ENCODE data around the gene TGFBRAP1. TPM values are rescaled to one million over a fixed set of nuclear protein-coding genes. Genes with fewer than 3 reads are reported as not detected.

TGFBRAP1 gene
- total and polyA plus RNA-seq, 4 donors: 1.8 to 10.4 (median 6.8) TPM

DNA sequence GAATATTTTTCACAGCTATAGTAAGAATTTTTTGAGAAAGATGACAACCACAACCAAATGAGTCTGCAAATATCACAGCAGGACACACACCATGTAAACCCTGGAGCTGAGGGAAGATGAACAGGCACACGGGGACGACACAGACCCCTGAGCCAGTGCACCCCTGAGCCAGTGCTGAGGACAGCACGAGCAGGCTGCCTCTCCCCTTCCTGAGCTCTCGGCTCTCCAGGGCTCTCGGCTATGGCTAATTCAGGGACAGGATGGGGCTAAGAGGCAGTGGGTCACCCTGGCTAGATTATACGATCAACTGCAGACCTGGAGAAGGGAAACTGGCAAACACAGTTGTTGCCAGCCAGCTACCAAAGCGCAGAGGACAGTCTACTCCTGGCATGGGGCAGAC, 41.4 kb downstream of the TGFBRAP1 start:
- H3K4me1 ChIP-seq (ENCODE audit: control insufficient read depth in 4 of 4, insufficient read depth in 4 of 4, low read length in 3 of 4): no peaks in the 10 kb centered on the region
- 96% methylated on average over 7 of the region's 7 CpGs for WGBS
- no peak overlapping the region for H3K4me3 ChIP-seq (ENCODE audit: low read depth in 1 of 3, low read length in 3 of 3)
- no peaks in the 10 kb centered on the region for H3K9me3 ChIP-seq (ENCODE audit: control insufficient read depth in 4 of 4, low read length in 3 of 4)
- TF ChIP-seq, protein P1, sequence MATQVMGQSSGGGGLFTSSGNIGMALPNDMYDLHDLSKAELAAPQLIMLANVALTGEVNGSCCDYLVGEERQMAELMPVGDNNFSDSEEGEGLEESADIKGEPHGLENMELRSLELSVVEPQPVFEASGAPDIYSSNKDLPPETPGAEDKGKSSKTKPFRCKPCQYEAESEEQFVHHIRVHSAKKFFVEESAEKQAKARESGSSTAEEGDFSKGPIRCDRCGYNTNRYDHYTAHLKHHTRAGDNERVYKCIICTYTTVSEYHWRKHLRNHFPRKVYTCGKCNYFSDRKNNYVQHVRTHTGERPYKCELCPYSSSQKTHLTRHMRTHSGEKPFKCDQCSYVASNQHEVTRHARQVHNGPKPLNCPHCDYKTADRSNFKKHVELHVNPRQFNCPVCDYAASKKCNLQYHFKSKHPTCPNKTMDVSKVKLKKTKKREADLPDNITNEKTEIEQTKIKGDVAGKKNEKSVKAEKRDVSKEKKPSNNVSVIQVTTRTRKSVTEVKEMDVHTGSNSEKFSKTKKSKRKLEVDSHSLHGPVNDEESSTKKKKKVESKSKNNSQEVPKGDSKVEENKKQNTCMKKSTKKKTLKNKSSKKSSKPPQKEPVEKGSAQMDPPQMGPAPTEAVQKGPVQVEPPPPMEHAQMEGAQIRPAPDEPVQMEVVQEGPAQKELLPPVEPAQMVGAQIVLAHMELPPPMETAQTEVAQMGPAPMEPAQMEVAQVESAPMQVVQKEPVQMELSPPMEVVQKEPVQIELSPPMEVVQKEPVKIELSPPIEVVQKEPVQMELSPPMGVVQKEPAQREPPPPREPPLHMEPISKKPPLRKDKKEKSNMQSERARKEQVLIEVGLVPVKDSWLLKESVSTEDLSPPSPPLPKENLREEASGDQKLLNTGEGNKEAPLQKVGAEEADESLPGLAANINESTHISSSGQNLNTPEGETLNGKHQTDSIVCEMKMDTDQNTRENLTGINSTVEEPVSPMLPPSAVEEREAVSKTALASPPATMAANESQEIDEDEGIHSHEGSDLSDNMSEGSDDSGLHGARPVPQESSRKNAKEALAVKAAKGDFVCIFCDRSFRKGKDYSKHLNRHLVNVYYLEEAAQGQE (IDR thresholded peaks at IDR 0.05): no peak
- TF ChIP-seq, protein P2, sequence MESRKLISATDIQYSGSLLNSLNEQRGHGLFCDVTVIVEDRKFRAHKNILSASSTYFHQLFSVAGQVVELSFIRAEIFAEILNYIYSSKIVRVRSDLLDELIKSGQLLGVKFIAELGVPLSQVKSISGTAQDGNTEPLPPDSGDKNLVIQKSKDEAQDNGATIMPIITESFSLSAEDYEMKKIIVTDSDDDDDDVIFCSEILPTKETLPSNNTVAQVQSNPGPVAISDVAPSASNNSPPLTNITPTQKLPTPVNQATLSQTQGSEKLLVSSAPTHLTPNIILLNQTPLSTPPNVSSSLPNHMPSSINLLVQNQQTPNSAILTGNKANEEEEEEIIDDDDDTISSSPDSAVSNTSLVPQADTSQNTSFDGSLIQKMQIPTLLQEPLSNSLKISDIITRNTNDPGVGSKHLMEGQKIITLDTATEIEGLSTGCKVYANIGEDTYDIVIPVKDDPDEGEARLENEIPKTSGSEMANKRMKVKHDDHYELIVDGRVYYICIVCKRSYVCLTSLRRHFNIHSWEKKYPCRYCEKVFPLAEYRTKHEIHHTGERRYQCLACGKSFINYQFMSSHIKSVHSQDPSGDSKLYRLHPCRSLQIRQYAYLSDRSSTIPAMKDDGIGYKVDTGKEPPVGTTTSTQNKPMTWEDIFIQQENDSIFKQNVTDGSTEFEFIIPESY (IDR thresholded peaks at IDR 0.05): no peak
- TF ChIP-seq JUND (IDR thresholded peaks at IDR 0.05) (no peak), RAD21 (IDR thresholded peaks at IDR 0.05) (no peak), FOXA2 (IDR thresholded peaks at IDR 0.05) (no peak), RXRA (IDR thresholded peaks at IDR 0.05) (no peak)
- H3K9ac ChIP-seq (ENCODE audit: low read depth in 1 of 2, low read length in 2 of 2): no peak overlapping the region
- no peak for DNase-seq (ENCODE audit: low spot score)
- H3K27ac ChIP-seq (ENCODE audit: low read depth in 1 of 2, low read length in 2 of 2): no peak overlapping the region
- no peaks in the 10 kb centered on the region for H3K27me3 ChIP-seq (ENCODE audit: control insufficient read depth in 4 of 4, insufficient read depth in 4 of 4, low read length in 3 of 4)
- peaks cover 16 to 60% (median 36%) of the 10 kb centered on the region in 4 donors for H3K36me3 ChIP-seq (ENCODE audit: control insufficient read depth in 4 of 4, insufficient read depth in 3 of 4, low read depth in 1 of 4, low read length in 3 of 4)

DNA sequence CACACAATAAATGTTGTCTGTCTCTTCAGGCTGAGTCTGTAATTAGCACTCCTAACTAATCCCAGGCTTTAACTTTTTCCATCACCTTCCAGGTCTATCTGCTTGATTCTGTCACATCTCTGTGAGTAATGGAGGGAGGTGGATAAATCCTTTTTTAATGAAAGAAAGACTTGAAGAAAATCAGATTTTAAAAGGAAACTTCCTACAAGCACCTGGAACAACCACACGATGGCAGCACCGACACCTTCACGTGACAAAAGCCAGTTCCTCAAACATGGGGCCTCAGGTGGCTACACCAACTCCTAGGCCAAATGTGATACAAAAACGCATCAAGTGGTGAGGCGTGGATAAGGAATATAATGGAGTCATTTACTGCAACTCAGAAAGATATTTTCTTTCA, 41.8 kb downstream of the TGFBRAP1 start:
- Histone ChIP-seq H3K36me3 (ENCODE audit: control insufficient read depth in 4 of 4, insufficient read depth in 3 of 4, low read depth in 1 of 4, low read length in 3 of 4) (peaks cover 16 to 60% (median 36%) of the 10 kb centered on the region in 4 donors), H3K4me3 (ENCODE audit: low read depth in 1 of 3, low read length in 3 of 3) (no peak overlapping the region), H3K9ac (ENCODE audit: low read depth in 1 of 2, low read length in 2 of 2) (no peak overlapping the region), H3K9me3 (ENCODE audit: control insufficient read depth in 4 of 4, low read length in 3 of 4) (no peaks in the 10 kb centered on the region), H3K4me1 (ENCODE audit: control insufficient read depth in 4 of 4, insufficient read depth in 4 of 4, low read length in 3 of 4) (no peaks in the 10 kb centered on the region), H3K27me3 (ENCODE audit: control insufficient read depth in 4 of 4, insufficient read depth in 4 of 4, low read length in 3 of 4) (no peaks in the 10 kb centered on the region), H3K27ac (ENCODE audit: low read depth in 1 of 2, low read length in 2 of 2) (no peak overlapping the region)
- 66% methylated on average over 5 of the region's 5 CpGs for WGBS
- peak; percentile 40 for DNase-seq (ENCODE audit: low spot score)
- TF ChIP-seq, protein P3, sequence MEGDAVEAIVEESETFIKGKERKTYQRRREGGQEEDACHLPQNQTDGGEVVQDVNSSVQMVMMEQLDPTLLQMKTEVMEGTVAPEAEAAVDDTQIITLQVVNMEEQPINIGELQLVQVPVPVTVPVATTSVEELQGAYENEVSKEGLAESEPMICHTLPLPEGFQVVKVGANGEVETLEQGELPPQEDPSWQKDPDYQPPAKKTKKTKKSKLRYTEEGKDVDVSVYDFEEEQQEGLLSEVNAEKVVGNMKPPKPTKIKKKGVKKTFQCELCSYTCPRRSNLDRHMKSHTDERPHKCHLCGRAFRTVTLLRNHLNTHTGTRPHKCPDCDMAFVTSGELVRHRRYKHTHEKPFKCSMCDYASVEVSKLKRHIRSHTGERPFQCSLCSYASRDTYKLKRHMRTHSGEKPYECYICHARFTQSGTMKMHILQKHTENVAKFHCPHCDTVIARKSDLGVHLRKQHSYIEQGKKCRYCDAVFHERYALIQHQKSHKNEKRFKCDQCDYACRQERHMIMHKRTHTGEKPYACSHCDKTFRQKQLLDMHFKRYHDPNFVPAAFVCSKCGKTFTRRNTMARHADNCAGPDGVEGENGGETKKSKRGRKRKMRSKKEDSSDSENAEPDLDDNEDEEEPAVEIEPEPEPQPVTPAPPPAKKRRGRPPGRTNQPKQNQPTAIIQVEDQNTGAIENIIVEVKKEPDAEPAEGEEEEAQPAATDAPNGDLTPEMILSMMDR (IDR thresholded peaks at IDR 0.05; ENCODE audit: low read depth, low read length, missing input control): peak; percentile 45
- TF ChIP-seq FOXA1 (IDR thresholded peaks at IDR 0.05) (no peak), RAD21 (IDR thresholded peaks at IDR 0.05) (peak; percentile 29 to 68)

DNA sequence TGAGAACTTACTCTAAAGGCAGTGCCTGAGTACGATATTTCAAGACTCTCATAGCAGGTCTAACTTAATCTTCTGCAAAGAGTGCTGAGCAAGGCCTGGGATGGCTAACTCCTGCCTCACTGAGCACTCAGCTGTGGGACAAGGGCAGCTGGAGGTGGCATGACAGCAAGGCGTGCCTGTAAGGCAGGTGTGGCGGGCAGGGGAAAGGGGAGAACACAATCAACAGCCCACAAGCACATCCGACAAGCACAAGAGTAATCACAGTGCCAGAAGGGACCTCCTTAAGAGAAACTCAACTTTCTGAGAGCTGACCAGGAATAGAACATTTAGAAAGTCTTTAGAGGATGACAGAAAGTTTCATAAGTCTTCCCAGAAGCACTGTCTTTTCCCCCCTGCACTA, 46.0 kb downstream of the TGFBRAP1 start:
- DNase-seq (ENCODE audit: low spot score): no peak
- H3K27me3 ChIP-seq (ENCODE audit: control insufficient read depth in 4 of 4, insufficient read depth in 4 of 4, low read length in 3 of 4): no peaks in the 10 kb centered on the region
- no peaks in the 10 kb centered on the region for H3K9me3 ChIP-seq (ENCODE audit: control insufficient read depth in 4 of 4, low read length in 3 of 4)
- H3K9ac ChIP-seq (ENCODE audit: low read depth in 1 of 2, low read length in 2 of 2): no peak overlapping the region
- no peak overlapping the region for H3K4me3 ChIP-seq (ENCODE audit: low read depth in 1 of 3, low read length in 3 of 3)
- H3K4me1 ChIP-seq (ENCODE audit: control insufficient read depth in 4 of 4, insufficient read depth in 4 of 4, low read length in 3 of 4): no peaks in the 10 kb centered on the region
- 95% methylated on average over 4 of the region's 4 CpGs for WGBS
- no peak overlapping the region for H3K27ac ChIP-seq (ENCODE audit: low read depth in 1 of 2, low read length in 2 of 2)
- H3K36me3 ChIP-seq (ENCODE audit: control insufficient read depth in 4 of 4, insufficient read depth in 3 of 4, low read depth in 1 of 4, low read length in 3 of 4): peaks cover 20 to 65% (median 29%) of the 10 kb centered on the region in 4 donors
- TF ChIP-seq, protein P4, sequence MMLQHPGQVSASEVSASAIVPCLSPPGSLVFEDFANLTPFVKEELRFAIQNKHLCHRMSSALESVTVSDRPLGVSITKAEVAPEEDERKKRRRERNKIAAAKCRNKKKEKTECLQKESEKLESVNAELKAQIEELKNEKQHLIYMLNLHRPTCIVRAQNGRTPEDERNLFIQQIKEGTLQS (IDR thresholded peaks at IDR 0.05): no peak

All from liver (tissue), 9 donors.